Glutamatergic neuron (in vitro differentiated cells): Measurements from ENCODE around the gene GNG7. TPM values are rescaled to one million over a fixed set of nuclear protein-coding genes. Genes with fewer than 3 reads are reported as not detected.
"Not testable (repeated sequence)": the region's sequence is repeated elsewhere in the genome, so short reads cannot be mapped to it uniquely, and the experiment has no call there.

Experiments used
- DNase-seq: peaks from one replicate; pipeline ENCODE4 v3.0.0; 2022
- H3K27ac Mint-ChIP-seq: one replicate; pipeline ENCODE4 v1.8.0; 2020; ENCODE audit warnings: mild to moderate bottlenecking, mixed read lengths, inconsistent platforms; ENCODE audit not compliant: unreplicated experiment
- H3K27me3 Mint-ChIP-seq: one replicate; pipeline ENCODE4 v1.8.0; 2020; ENCODE audit warnings: mild to moderate bottlenecking, moderate library complexity, mixed read lengths, inconsistent platforms; ENCODE audit not compliant: unreplicated experiment
- H3K36me3 Mint-ChIP-seq: one replicate; pipeline ENCODE4 v1.8.0; 2020; ENCODE audit warnings: mild to moderate bottlenecking, mixed read lengths, inconsistent platforms; ENCODE audit not compliant: unreplicated experiment
- H3K4me1 Mint-ChIP-seq: one replicate; pipeline ENCODE4 v1.8.0; 2020; ENCODE audit warnings: mild to moderate bottlenecking, low read depth, mixed read lengths, inconsistent platforms; ENCODE audit not compliant: unreplicated experiment
- H3K4me3 Mint-ChIP-seq: one replicate; pipeline ENCODE4 v1.8.0; 2020; ENCODE audit warnings: mild to moderate bottlenecking, mixed read lengths, inconsistent platforms; ENCODE audit not compliant: unreplicated experiment
- H3K9me3 Mint-ChIP-seq: one replicate; pipeline ENCODE4 v1.8.0; 2020; ENCODE audit warnings: mild to moderate bottlenecking, moderate library complexity, mixed read lengths, inconsistent platforms; ENCODE audit not compliant: unreplicated experiment
- CTCF ChIP-seq: fragments of 200-600 bp; sonication (generic); IDR thresholded peaks from one replicate; pipeline ENCODE4 v1.5.0; 2021; ENCODE audit not compliant: partially characterized antibody, unreplicated experiment
- total RNA-seq: library from RNA; stranded (reverse); fragmentation: NEBNext Ultra II Directional; extraction: Animal tissue kit (Norgen Biotek cat#: 25700); gene quantifications from one replicate; pipeline ENCODE4 v1.2.1, GENCODE V29; 2021; ENCODE audit not compliant: unreplicated experiment

The GNG7 gene
- total RNA-seq, 1 donor from 2014 or later = 8.0 TPM

GRCh38 chr19:2675892-2676291 is 26.6 kb downstream of the GNG7 start:
- H3K4me3 Mint-ChIP-seq = no peak overlapping the region
- peaks cover 6% of the 10 kb centered on the region for H3K27me3 Mint-ChIP-seq
- H3K9me3 Mint-ChIP-seq = no peaks in the 10 kb centered on the region
- H3K27ac Mint-ChIP-seq = no peak overlapping the region
- no peaks in the 10 kb centered on the region for H3K36me3 Mint-ChIP-seq
- no peak for TF ChIP-seq CTCF
- no peaks in the 10 kb centered on the region for H3K4me1 Mint-ChIP-seq
- DNase-seq = no peak

- Mint-ChIP-seq H3K36me3 (no peaks in the 10 kb centered on the region), H3K27ac (no peak overlapping the region), H3K27me3 (no peaks in the 10 kb centered on the region), H3K4me1 (no peaks in the 10 kb centered on the region), H3K4me3 (no peak overlapping the region), H3K9me3 (no peaks in the 10 kb centered on the region)
- TF ChIP-seq CTCF = no peak
- no peak for DNase-seq
Observed at GRCh38 chr19:2670217-2670616, 32.3 kb downstream of the GNG7 start.

GRCh38 chr19:2668175-2668763 is 34.2 kb downstream of the GNG7 start:
- no peaks in the 10 kb centered on the region for H3K36me3 Mint-ChIP-seq
- DNase-seq = no peak
- no peaks in the 10 kb centered on the region for H3K4me1 Mint-ChIP-seq
- no peak for TF ChIP-seq CTCF
- H3K9me3 Mint-ChIP-seq = peaks cover 2% of the 10 kb centered on the region
- H3K4me3 Mint-ChIP-seq = no peak overlapping the region
- H3K27me3 Mint-ChIP-seq = no peaks in the 10 kb centered on the region
- no peak overlapping the region for H3K27ac Mint-ChIP-seq

- H3K27me3 Mint-ChIP-seq, DNase-seq, H3K27ac Mint-ChIP-seq, H3K9me3 Mint-ChIP-seq, H3K4me3 Mint-ChIP-seq, H3K36me3 Mint-ChIP-seq, H3K4me1 Mint-ChIP-seq: not testable (repeated sequence)
Observed at GRCh38 chr19:2667349-2667748, 35.1 kb downstream of the GNG7 start.

- Mint-ChIP-seq H3K4me3 (no peak overlapping the region), H3K27me3 (no peaks in the 10 kb centered on the region), H3K4me1 (no peaks in the 10 kb centered on the region), H3K9me3 (peaks cover 2% of the 10 kb centered on the region), H3K36me3 (no peaks in the 10 kb centered on the region), H3K27ac (no peak overlapping the region)
- TF ChIP-seq CTCF = no peak
- DNase-seq = no peak
Observed at GRCh38 chr19:2666344-2666994, 36.0 kb downstream of the GNG7 start.
